ENCODE measurements around the gene ARL6IP1. TPM values are rescaled to one million over a fixed set of nuclear protein-coding genes. Genes with fewer than 3 reads are reported as not detected.

The ARL6IP1 gene
- total and polyA plus RNA-seq, 8 donors: 97.6 to 360 (median 214) TPM

GRCh38 chr16:18841833-18842525, 40.6 kb upstream of the ARL6IP1 start:
- TF ChIP-seq CTCF (IDR thresholded peaks at IDR 0.05): no peak
- intact Hi-C loops (cut with DNase I): no loop called here
- no peak for DNase-seq
- Histone ChIP-seq H3K9me3 (no peaks in the 10 kb centered on the region), H3K27ac (peak overlapping the region in 1 of 2 donors; percentile 25), H3K4me3 (no peak overlapping the region), H3K4me1 (peaks cover 0 to 6% of the 10 kb centered on the region in 2 donors), H3K36me3 (peaks cover 0 to 96% of the 10 kb centered on the region in 2 donors), H3K27me3 (no peaks in the 10 kb centered on the region)
- no peak for ATAC-seq

- ATAC-seq: peak; percentile 95
- peak in 2 of 4 donors; percentile 1 to 47 for DNase-seq
- Histone ChIP-seq H3K36me3 (peaks cover 0 to 96% of the 10 kb centered on the region in 2 donors), H3K27ac (peak overlapping the region in 1 of 2 donors; percentile 33), H3K4me1 (peaks cover 0 to 6% of the 10 kb centered on the region in 2 donors), H3K27me3 (no peaks in the 10 kb centered on the region), H3K4me3 (no peak overlapping the region), H3K9me3 (no peaks in the 10 kb centered on the region)
- no peak for TF ChIP-seq CTCF (IDR thresholded peaks at IDR 0.05)
- intact Hi-C loops (cut with DNase I): no loop called here
These were observed 38.2 kb upstream of the ARL6IP1 start for GRCh38 chr16:18839555-18839954.

GRCh38 chr16:18836702-18837101, 35.4 kb upstream of the ARL6IP1 start:
- H3K9me3 ChIP-seq: no peaks in the 10 kb centered on the region
- H3K27ac ChIP-seq: no peak overlapping the region
- no peak for DNase-seq
- H3K4me1 ChIP-seq: peaks cover 0 to 6% of the 10 kb centered on the region in 2 donors
- no peak for ATAC-seq
- no peak for TF ChIP-seq CTCF (IDR thresholded peaks at IDR 0.05)
- H3K4me3 ChIP-seq: no peak overlapping the region
- H3K27me3 ChIP-seq: no peaks in the 10 kb centered on the region
- intact Hi-C loops (cut with DNase I): no loop called here
- H3K36me3 ChIP-seq: peaks cover 4 to 99% of the 10 kb centered on the region in 2 donors

GRCh38 chr16:18834864-18835263, 33.5 kb upstream of the ARL6IP1 start:
- Histone ChIP-seq H3K4me1 (peaks cover 0 to 6% of the 10 kb centered on the region in 2 donors), H3K36me3 (peaks cover 4 to 100% of the 10 kb centered on the region in 2 donors), H3K27me3 (no peaks in the 10 kb centered on the region), H3K9me3 (no peaks in the 10 kb centered on the region), H3K27ac (no peak overlapping the region), H3K4me3 (no peak overlapping the region)
- DNase-seq: peak in 1 of 4 donors; percentile 1
- TF ChIP-seq CTCF (IDR thresholded peaks at IDR 0.05): no peak
- no peak for ATAC-seq
- intact Hi-C loops (cut with DNase I): no loop called here

GRCh38 chr16:18833707-18834505, 32.6 kb upstream of the ARL6IP1 start:
- intact Hi-C loops (cut with DNase I): no loop called here
- no peaks in the 10 kb centered on the region for H3K27me3 ChIP-seq
- no peak overlapping the region for H3K4me3 ChIP-seq
- H3K4me1 ChIP-seq: peaks cover 0 to 3% of the 10 kb centered on the region in 2 donors
- DNase-seq (no peak), ATAC-seq (no peak)
- no peaks in the 10 kb centered on the region for H3K9me3 ChIP-seq
- TF ChIP-seq CTCF (IDR thresholded peaks at IDR 0.05): no peak
- H3K27ac ChIP-seq: no peak overlapping the region
- peaks cover 4 to 100% of the 10 kb centered on the region in 2 donors for H3K36me3 ChIP-seq
